Measurements from ENCODE around the gene NRP2.

Gene NRP2

DNA sequence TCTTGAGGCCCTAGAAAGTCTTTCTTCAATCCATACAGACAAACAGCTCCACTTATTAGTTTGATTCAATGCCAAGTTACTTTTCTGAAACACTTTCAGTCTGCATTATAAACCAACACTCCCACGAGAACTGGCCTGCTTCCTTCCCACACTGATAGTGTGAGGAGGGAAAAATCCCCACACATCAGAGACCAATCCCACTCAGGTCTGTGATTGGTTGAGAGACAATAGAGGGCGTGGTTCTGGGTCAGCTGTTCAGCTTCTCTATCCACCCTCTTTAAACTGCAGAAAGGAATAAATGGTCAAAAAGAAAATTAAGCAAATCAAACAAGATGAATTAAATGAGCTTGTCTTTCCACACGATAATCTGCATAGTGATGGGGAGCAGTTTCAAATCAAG lies 152.5 kb downstream of the NRP2 start:
- Histone ChIP-seq H3K36me3 (ENCODE audit: control insufficient read depth, insufficient read depth, low read length) (no peaks in the 10 kb centered on the region), H3K4me3 (replicated peaks; ENCODE audit: low read depth, low read length) (no peak overlapping the region), H3K27me3 (replicated peaks; ENCODE audit: control insufficient read depth, insufficient read depth, low read length) (no peaks in the 10 kb centered on the region; the same call in 1 of the 2 replicates)
- TF ChIP-seq, protein P1, sequence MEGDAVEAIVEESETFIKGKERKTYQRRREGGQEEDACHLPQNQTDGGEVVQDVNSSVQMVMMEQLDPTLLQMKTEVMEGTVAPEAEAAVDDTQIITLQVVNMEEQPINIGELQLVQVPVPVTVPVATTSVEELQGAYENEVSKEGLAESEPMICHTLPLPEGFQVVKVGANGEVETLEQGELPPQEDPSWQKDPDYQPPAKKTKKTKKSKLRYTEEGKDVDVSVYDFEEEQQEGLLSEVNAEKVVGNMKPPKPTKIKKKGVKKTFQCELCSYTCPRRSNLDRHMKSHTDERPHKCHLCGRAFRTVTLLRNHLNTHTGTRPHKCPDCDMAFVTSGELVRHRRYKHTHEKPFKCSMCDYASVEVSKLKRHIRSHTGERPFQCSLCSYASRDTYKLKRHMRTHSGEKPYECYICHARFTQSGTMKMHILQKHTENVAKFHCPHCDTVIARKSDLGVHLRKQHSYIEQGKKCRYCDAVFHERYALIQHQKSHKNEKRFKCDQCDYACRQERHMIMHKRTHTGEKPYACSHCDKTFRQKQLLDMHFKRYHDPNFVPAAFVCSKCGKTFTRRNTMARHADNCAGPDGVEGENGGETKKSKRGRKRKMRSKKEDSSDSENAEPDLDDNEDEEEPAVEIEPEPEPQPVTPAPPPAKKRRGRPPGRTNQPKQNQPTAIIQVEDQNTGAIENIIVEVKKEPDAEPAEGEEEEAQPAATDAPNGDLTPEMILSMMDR (IDR thresholded peaks at IDR 0.05; ENCODE audit: insufficient read depth, low read length, poor library complexity, severe bottlenecking): no peak
- DNase-seq (ENCODE audit: extremely low read depth, insufficient read length): no peak

GRCh38 chr2:205835251-205835791 lies 153.0 kb downstream of the NRP2 start:
- Histone ChIP-seq H3K27me3 (replicated peaks; ENCODE audit: control insufficient read depth, insufficient read depth, low read length) (no peaks in the 10 kb centered on the region; the same call in 1 of the 2 replicates), H3K4me3 (replicated peaks; ENCODE audit: low read depth, low read length) (no peak overlapping the region), H3K36me3 (ENCODE audit: control insufficient read depth, insufficient read depth, low read length) (no peaks in the 10 kb centered on the region)
- DNase-seq (ENCODE audit: extremely low read depth, insufficient read length): no peak
- TF ChIP-seq, protein P1 (IDR thresholded peaks at IDR 0.05; ENCODE audit: insufficient read depth, low read length, poor library complexity, severe bottlenecking): no peak

GRCh38 chr2:205835923-205836322 lies 153.6 kb downstream of the NRP2 start:
- H3K4me3 ChIP-seq (replicated peaks; ENCODE audit: low read depth, low read length): no peak overlapping the region
- DNase-seq (ENCODE audit: extremely low read depth, insufficient read length): no peak
- TF ChIP-seq, protein P1 (IDR thresholded peaks at IDR 0.05; ENCODE audit: insufficient read depth, low read length, poor library complexity, severe bottlenecking): no peak
- no peaks in the 10 kb centered on the region; the same call in 1 of the 2 replicates for H3K27me3 ChIP-seq (replicated peaks; ENCODE audit: control insufficient read depth, insufficient read depth, low read length)
- H3K36me3 ChIP-seq (ENCODE audit: control insufficient read depth, insufficient read depth, low read length): no peaks in the 10 kb centered on the region

DNA sequence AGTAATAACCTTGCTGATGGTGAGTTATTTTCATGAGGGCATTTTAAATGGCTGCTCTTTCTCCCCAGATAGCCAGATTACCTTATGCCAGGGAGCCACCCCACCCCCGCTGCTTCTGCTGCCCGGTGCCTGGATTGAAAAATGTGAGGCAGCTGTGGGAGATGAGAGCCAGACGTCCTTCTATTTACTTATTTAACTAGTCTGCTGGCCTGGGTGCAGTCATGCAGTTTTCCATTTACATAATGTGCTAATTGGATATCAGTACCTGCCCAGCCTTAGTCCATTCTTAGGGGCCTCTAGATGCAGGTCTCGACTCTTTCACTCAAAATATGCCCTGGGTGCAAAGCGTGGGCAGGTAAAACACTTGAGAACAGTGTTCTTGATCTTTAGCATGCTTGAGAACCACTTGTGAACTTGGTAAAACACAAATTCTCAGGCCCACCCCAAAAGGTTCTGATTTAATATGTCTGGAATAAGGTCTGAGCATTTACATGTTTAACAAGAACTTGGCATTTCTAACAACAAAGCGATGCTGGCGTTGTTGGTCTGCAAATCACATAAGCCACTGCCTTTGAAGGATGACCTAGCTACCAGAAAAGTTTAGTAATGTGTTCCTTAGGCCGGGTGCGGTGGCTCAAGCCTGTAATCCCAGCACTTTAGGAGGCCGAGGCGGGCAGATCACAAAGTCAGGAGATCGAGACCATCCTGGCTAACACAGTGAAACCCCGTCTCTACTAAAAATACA lies 154.3 kb downstream of the NRP2 start:
- Histone ChIP-seq H3K36me3 (ENCODE audit: control insufficient read depth, insufficient read depth, low read length) (no peaks in the 10 kb centered on the region), H3K4me3 (replicated peaks; ENCODE audit: low read depth, low read length) (no peak overlapping the region), H3K27me3 (replicated peaks; ENCODE audit: control insufficient read depth, insufficient read depth, low read length) (no peaks in the 10 kb centered on the region; the same call in 1 of the 2 replicates)
- no peak for DNase-seq (ENCODE audit: extremely low read depth, insufficient read length)
- TF ChIP-seq, protein P1 (IDR thresholded peaks at IDR 0.05; ENCODE audit: insufficient read depth, low read length, poor library complexity, severe bottlenecking): no peak

DNA sequence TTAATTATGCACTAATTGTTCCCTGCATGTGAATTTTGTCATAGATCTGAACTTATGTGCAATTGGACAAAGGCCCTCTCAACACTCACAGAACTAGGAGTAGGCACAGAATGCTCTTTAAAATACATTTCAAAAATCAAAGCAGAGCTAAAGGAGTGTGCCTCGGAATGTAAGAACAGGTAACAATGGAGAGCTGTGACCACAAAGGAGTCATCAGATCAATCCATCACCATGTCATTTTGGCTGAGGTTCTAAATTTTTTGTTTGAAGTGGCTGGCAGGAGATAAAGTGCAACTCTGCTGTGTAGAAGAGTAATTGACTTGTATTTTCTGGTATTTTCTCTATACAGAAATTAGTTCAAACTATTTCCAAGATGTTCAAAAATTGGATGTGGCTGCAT lies 155.4 kb downstream of the NRP2 start:
- no peak for DNase-seq (ENCODE audit: extremely low read depth, insufficient read length)
- TF ChIP-seq, protein P1 (IDR thresholded peaks at IDR 0.05; ENCODE audit: insufficient read depth, low read length, poor library complexity, severe bottlenecking): no peak
- Histone ChIP-seq H3K4me3 (replicated peaks; ENCODE audit: low read depth, low read length) (no peak overlapping the region), H3K36me3 (ENCODE audit: control insufficient read depth, insufficient read depth, low read length) (no peaks in the 10 kb centered on the region), H3K27me3 (replicated peaks; ENCODE audit: control insufficient read depth, insufficient read depth, low read length) (no peaks in the 10 kb centered on the region; the same call in 1 of the 2 replicates)
